Measurements from ENCODE around the gene ZNF441.
"Not testable (repeated sequence)": the region's sequence is repeated elsewhere in the genome, so short reads cannot be mapped to it uniquely, and the experiment has no call there.

ZNF441 gene

DNA sequence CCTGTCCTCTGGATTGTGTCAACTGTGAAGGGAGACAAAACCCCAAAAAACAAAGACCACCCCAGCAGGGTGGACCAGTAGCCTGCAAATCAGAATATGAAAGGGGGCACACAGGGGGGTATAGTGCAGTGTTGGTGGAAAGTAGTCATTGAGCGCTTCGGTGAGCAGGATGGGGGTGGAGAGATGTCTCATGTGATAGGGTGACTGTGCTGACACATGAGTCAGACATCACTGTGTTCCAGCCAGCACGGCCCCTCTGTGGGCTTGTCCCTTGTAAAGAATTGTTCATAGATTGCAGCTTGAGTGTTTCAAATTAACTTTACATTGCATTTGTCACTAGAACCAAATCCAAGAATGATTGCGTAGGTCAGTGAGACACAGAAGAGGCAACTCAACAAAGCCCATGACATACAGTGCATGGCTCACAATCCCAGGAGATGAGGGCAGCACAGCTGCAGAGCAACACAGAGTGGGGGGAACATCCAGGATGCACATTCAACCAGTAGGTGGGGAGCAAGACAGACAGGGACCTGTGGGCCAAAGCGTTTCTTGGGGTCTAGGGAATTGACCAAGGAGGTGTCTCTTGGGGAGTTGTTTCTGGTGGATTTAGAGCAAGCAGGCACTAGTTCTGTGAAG is 54.8 kb downstream of the ZNF441 start:
- Histone ChIP-seq H3K9ac (ENCODE audit: low read length) (no peak overlapping the region), H3K4me1 (ENCODE audit: control insufficient read depth, low read depth, low read length) (no peaks in the 10 kb centered on the region), H3K36me3 (ENCODE audit: control insufficient read depth, low read depth, low read length) (no peaks in the 10 kb centered on the region), H3K27ac (ENCODE audit: low read length) (no peak overlapping the region), H3K27me3 (ENCODE audit: control insufficient read depth, insufficient read depth, low read length) (no peaks in the 10 kb centered on the region), H3K4me3 (ENCODE audit: low read length) (no peak overlapping the region), H3K9me3 (ENCODE audit: control insufficient read depth, low read depth, low read length) (no peaks in the 10 kb centered on the region)

DNA sequence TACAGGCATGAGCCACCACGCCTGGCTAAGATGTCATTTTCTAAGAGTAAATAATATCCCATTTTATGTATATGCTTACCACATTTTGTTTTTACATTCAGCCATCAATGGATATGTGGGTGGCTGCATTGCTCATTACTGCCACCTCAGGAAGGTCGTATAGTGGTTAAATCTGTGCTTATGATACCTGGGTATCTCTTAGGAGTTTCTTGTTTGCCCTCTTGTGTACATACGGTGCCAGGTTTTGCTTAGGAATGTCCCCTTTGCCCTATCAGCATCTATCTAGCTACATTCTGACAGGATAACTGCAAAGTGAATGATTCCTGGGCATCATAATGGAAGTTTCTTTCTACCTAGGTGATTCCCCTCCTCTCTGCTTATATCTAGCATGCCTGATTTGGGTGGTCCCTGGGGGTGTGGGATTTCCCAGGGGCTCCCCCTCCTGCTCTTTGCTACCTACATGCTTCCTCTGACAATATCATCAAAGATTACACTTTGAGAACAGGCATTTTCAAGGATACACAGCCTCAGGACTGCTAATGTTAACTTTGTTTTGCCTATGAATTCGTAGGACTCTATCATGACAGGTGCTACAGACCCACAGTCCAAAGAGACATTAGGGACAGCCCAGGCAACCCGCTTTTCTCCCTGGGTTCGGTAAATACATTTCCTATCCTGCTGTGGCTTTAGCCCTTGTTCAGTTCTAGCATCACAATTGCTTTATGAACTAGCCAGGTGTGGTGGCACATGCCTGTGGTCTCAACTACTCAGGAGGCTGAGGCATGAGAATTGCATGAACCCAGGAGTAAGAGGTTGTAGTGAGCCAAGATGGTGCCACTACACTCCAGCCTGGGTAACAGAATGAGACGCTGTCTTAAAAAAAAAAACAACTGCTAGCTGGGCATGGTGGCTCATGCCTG is 62.4 kb downstream of the ZNF441 start:
- Histone ChIP-seq H3K9me3 (ENCODE audit: control insufficient read depth, low read depth, low read length) (peaks cover 35% of the 10 kb centered on the region), H3K36me3 (ENCODE audit: control insufficient read depth, low read depth, low read length) (peaks cover 20% of the 10 kb centered on the region)
- not testable (repeated sequence) for H3K4me3 ChIP-seq (ENCODE audit: low read length); H3K27ac ChIP-seq (ENCODE audit: low read length); H3K27me3 ChIP-seq (ENCODE audit: control insufficient read depth, insufficient read depth, low read length); H3K9ac ChIP-seq (ENCODE audit: low read length); H3K4me1 ChIP-seq (ENCODE audit: control insufficient read depth, low read depth, low read length)

DNA sequence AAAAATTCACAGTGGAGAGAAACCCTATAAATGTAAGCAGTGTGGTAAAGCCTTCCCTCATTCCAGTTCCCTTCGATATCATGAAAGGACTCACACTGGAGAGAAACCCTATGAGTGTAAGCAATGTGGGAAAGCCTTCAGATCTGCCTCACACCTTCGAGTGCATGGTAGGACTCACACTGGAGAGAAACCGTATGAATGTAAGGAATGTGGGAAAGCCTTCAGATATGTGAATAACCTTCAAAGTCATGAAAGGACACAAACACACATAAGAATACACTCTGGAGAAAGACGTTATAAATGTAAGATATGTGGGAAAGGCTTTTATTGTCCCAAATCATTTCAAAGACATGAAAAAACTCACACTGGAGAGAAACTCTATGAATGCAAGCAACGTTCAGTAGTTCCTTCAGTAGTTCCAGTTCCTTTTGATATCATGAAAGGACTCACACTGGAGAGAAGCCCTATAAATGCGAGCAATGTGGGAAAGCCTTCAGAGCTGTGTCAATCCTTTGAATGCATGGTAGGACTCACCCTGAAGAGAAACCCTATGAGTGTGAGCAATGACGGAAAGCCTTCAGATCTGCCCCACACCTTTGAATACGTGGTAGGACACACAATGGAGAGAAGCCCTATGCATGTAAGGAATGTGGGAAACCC is 65.6 kb downstream of the ZNF441 start:
- no peaks in the 10 kb centered on the region for H3K4me1 ChIP-seq (ENCODE audit: control insufficient read depth, low read depth, low read length)

DNA sequence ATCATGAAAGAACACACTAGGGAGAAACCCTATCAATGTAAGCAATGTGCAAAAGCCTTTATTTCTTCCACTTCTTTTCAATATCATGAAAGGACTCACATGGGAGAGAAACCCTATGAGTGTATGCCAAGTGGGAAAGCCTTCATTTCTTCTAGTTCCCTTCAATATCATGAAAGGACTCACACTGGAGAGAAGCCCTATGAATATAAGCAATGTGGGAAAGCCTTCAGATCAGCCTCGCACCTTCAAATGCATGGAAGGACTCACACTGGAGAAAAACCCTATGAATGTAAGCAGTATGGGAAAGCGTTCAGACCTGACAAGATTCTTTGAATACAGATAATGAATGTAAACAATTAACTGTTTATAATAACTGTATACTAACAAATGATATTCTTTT is 66.7 kb downstream of the ZNF441 start:
- no peaks in the 10 kb centered on the region for H3K4me1 ChIP-seq (ENCODE audit: control insufficient read depth, low read depth, low read length)
- H3K27ac ChIP-seq (ENCODE audit: low read length) = no peak overlapping the region
- no peaks in the 10 kb centered on the region for H3K27me3 ChIP-seq (ENCODE audit: control insufficient read depth, insufficient read depth, low read length)
- H3K9me3 ChIP-seq (ENCODE audit: control insufficient read depth, low read depth, low read length) = peaks cover 42% of the 10 kb centered on the region
- peaks cover 20% of the 10 kb centered on the region for H3K36me3 ChIP-seq (ENCODE audit: control insufficient read depth, low read depth, low read length)
- no peak overlapping the region for H3K4me3 ChIP-seq (ENCODE audit: low read length)
- no peak overlapping the region for H3K9ac ChIP-seq (ENCODE audit: low read length)

More for the DNA sequence above, 65.6 kb downstream of the ZNF441 start:
- no peak overlapping the region for H3K9ac ChIP-seq (ENCODE audit: low read length)
- no peaks in the 10 kb centered on the region for H3K27me3 ChIP-seq (ENCODE audit: control insufficient read depth, insufficient read depth, low read length)
- no peak overlapping the region for H3K27ac ChIP-seq (ENCODE audit: low read length)
- H3K9me3 ChIP-seq (ENCODE audit: control insufficient read depth, low read depth, low read length) = peaks cover 38% of the 10 kb centered on the region
- H3K36me3 ChIP-seq (ENCODE audit: control insufficient read depth, low read depth, low read length) = peaks cover 20% of the 10 kb centered on the region
- H3K4me3 ChIP-seq (ENCODE audit: low read length) = no peak overlapping the region
